Coronary artery (tissue), 2 donors: ENCODE data around the gene ABHD12.

Experiments used
- DNase-seq: peaks from one replicate; pipeline ENCODE4 v3.0.0-alpha.2; 2017; ENCODE audit warnings: low spot score
- H3K27ac ChIP-seq, 2 donors: fragments of 200-600 bp; sonication (generic); one replicate each; pipeline ENCODE4 v1.5.1; 2016 to 2019
- H3K4me3 ChIP-seq: fragments of 200-600 bp; sonication (generic); 2 replicates; pipeline ENCODE4 v1.5.1; 2016; ENCODE audit warnings: mild to moderate bottlenecking, moderate library complexity
- CTCF ChIP-seq: fragments of 200-600 bp; sonication (generic); IDR thresholded peaks from one replicate; pipeline ENCODE4 v1.5.1; 2019; ENCODE audit warnings: antibody characterized with exemption

ABHD12 gene

GRCh38 chr20:25310268-25310920 lies 80.2 kb downstream of the ABHD12 start:
- DNase-seq = no peak
- peak overlapping the region; percentile 8 to 88 for H3K27ac ChIP-seq
- no peak for TF ChIP-seq CTCF
- H3K4me3 ChIP-seq = peak overlapping the region; percentile 49

- no peak for TF ChIP-seq CTCF
- Histone ChIP-seq H3K4me3 (peak overlapping the region; percentile 49), H3K27ac (peak overlapping the region; percentile 8 to 88)
- no peak for DNase-seq
Measured at GRCh38 chr20:25309395-25310267, 81.0 kb downstream of the ABHD12 start.

GRCh38 chr20:25308671-25309394 lies 81.8 kb downstream of the ABHD12 start:
- no peak for DNase-seq
- peak overlapping the region in 1 of 2 donors; percentile 88 for H3K27ac ChIP-seq

GRCh38 chr20:25308083-25308491 lies 82.5 kb downstream of the ABHD12 start:
- no peak for TF ChIP-seq CTCF
- no peak for DNase-seq
- Histone ChIP-seq H3K4me3 (no peak overlapping the region), H3K27ac (peak overlapping the region in 1 of 2 donors; percentile 88)

More at GRCh38 chr20:25308671-25309394, 81.8 kb downstream of the ABHD12 start:
- no peak overlapping the region for H3K4me3 ChIP-seq
- TF ChIP-seq CTCF = no peak

DNA sequence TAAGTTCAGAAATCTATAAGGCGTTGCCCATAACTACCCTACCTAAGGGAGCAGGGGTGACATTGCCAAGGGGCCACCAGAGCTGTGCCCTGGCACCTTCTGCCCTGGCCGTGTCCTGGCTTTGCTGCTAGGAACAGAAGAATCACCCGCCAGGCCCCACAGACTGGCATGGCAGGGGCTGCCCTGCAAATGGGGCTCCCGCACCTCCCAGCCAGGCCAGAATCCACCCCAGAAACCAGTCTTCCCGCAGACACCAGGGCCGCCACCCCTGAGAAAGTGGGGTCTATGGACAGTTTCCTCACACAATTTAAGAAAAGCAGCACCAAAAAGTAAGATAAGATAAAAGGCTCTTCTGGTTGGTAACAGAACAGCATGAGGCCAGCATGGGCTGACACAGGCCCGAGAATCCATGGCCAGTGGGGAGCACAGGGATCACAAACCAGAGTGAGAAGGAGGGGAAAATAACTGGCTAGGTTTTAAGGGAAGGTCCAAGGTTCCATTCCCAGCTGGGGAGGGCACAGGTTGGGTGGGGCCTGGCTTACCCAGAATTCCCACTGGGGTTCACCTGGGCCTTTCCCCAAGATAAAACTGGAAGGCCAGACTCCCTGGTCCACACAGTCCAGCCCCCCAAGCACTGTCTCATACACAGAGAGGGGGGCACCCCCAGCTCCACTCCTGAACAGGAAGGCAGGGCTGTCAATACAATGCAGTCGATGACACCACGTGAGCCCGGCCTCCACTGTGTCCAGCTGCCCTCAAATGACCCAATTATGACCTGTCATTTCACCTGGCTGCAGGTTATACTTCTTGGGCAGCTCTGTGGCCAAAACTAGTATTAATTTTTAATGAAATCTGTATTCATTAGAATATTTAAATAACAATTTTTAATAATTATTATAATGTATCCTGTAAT lies 83.4 kb downstream of the ABHD12 start:
- TF ChIP-seq CTCF = no peak
- Histone ChIP-seq H3K27ac (no peak overlapping the region), H3K4me3 (no peak overlapping the region)
- DNase-seq = no peak

DNA sequence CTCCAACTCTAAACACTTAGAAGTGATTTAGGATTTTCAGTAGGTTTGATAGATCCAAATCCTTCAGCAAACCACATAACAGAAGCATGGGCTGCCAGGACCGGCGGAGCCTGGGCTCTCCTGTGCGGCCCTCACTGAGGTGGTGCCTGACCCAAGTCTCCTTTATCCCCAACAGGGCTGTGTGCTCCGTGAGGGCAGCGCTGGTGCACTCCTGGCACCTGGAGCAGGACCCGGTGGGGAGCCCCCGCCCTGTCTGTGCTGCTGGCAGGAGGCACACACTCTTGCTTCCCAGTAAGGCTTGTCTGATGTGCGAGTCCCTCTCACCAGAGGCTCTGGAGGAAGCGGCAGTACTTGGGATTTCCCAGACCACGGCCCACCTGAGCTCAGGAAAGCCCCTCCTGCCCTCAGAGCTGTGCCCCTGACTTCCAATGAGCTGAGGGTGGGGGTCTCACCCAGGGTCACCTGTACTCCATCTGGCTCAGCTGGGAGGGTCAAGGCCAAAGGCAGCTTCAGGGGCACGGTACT lies 86.5 kb downstream of the ABHD12 start:
- Histone ChIP-seq H3K4me3 (no peak overlapping the region), H3K27ac (no peak overlapping the region)
- no peak for TF ChIP-seq CTCF
- DNase-seq = no peak
